Activated gamma-delta T cell treated with Interleukin-2 at 50 U/mL for 16 hours (primary cell): ENCODE data around the gene RBM3.
"Not testable (repeated sequence)": the region's sequence is repeated elsewhere in the genome, so short reads cannot be mapped to it uniquely, and the experiment has no call there.

Source experiments
- DNase-seq: peaks from one replicate; pipeline ENCODE4 v3.0.0-alpha.2; 2020

Gene RBM3

GRCh38 chrX:48574270-48575266 is at the start of gene RBM3:
Gene RBM3 (plus strand): TSS chrX:48574484. CDS start chrX:48575181, 697 bp downstream.
- peak; percentile 91 for DNase-seq

DNA sequence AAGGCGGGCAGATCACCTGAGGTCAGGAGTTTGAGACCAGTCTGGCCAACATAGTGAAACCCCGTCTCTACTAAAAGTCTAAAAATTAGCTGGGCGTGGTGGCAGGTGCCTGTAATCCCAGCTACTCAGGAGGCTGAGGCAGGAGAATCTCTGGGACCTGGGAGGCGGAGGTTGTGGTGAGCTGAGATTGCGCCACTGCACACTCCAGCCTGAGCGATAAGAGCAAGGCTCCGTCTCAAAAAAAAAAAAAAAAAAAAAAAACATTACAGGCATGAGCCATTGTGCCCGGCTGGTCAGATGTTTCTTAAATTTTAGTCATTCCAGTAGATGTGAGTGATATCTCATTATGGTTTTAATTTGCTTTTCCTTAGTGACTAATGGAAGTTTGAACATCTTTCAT is 48.4 kb upstream of the RBM3 start:
- DNase-seq = not testable (repeated sequence)

- no peak for DNase-seq
Measured at GRCh38 chrX:48530736-48531135, 43.5 kb upstream of the RBM3 start.

GRCh38 chrX:48531358-48531959 is 42.8 kb upstream of the RBM3 start:
- no peak for DNase-seq

- DNase-seq = no peak
Measured at GRCh38 chrX:48532161-48532560, 42.1 kb upstream of the RBM3 start.

DNA sequence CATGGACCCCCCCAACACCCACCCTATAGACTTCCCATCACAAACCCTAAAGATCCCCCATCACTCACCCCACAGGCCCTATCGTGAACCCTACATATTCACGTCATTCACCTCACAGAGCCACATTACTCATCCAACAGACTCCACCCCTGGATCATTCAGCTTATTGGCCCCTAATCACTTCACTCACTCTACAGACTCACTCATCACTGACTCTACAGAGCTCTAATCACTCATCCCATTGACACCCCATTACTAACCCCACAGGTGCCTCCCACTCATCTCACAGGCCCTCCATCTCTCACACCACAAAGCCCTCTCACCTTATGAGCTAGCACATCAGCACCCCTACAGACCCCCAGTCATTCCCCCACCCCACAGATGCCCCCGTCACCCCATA is 41.1 kb upstream of the RBM3 start:
- no peak for DNase-seq

DNA sequence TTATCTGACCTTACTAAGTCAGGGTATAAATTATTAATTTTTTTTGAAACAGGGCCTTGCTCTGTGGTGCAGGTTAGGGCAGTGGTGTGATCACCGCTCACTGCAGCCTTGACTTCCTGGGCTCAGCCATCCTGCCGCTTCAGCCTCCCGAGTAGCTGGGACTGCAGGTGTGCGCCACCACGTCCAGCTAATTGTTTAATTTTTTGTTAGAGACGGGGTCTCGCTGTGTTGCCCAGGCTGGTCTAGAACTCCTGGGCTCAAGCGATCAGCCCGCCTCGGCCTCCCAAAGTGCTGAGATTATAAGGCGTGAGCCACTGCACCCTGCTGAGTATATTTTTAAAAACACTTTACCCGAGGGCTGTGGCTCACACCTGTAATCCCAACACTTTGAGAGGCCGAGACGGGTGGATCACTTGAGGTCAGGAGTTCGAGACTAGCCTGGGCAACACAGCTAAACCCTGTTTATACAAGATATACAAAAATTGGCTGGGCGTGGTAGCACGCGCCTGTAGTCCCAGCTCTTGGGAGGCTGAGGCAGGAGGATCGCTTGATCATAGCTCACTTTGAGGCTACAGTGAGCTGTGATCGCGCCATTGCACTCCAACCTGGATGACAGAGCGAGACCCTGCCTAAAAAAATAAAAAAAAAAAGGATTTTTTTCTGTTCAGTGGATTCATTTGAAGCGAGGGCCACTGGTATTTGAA is 35.5 kb upstream of the RBM3 start:
- no peak for DNase-seq

- DNase-seq = peak; percentile 96
Measured at GRCh38 chrX:48539345-48540027, 34.8 kb upstream of the RBM3 start, which contains the start of gene TBC1D25. Gene TBC1D25 (plus strand): TSS chrX:48539714. CDS start chrX:48539798, 84 bp downstream.

DNA sequence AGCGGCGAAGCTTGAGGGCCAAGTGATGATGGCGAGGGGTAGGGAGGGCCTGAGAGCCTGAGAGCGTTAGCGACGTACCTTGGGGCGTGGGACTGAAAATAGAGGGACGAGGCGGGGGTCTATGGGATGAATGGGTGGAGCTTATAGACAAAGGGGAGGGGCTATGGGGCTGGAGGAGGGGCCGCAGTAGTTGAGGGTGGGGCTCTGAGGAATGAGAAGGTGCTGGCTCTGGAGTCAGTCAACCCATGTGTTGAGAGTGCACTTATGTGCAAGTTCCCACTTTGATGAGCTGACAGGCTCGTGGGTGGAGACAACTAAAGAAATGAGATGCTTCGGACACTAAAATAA is 34.3 kb upstream of the RBM3 start:
- DNase-seq = peak; percentile 32

GRCh38 chrX:48540480-48540879 is 33.8 kb upstream of the RBM3 start:
- no peak for DNase-seq

DNA sequence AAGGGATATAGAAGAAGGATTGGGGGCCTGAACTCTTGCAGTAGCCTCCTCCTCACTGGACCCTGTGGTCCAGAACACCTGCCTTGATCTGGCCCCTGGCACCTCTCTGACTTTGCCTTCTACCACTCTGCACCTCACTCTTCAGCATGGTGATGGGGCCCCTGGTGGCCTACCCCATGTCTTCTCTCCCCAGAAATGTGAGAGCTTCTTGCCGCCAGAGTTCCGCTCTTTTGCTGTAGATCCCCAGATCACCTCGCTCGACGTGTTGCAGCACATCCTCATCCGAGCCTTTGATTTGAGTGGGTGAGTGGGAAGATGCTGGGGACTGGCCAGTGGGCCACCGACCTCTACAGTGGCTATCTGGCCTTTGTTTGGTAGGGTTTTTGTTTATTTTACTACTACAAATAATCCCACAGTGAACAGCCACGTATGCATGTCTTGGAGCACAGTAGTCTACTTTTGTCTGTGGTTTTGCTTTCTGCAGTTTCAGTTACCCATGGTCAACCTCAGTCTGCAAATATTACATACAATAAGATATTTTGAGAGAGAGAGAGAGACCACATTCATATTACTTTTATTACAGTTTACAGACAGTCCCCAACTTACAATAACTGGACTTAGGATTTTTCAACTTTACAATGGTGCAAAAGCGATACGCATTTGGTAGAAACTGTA is 33.0 kb upstream of the RBM3 start:
- DNase-seq = no peak

- DNase-seq = no peak
Measured at GRCh38 chrX:48548871-48549270, 25.4 kb upstream of the RBM3 start.

DNA sequence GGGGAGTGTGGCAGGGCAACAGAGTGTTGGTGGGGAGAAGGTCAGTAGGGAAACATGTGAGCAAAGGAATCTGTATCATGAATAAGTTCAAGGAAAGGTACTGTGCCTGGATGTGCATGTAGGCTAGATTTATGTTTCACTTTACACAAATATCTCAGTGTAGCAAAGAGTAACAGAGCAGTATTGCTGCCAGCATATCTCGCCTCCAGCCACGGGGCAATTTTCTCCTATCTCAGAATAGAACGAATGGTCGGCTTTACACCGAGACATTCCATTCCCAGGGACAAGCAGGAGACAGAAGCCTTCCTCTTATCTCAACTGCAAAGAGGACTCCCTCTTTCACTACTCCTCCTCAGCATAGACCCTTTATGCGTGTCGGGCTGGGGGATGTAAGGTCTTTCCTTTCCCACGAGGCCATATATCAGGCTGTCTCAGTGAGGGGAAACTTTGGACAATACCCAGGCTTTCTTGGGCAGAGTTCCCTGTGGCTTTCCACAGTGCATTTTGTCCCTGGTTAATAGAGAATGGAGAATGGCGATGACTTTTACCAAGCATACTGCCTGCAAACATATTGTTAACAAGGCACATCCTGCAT is 18.5 kb upstream of the RBM3 start:
- not testable (repeated sequence) for DNase-seq

GRCh38 chrX:48558271-48558670 is 16.0 kb upstream of the RBM3 start:
- no peak for DNase-seq

GRCh38 chrX:48559636-48560035 is 14.6 kb upstream of the RBM3 start:
- DNase-seq = no peak

DNA sequence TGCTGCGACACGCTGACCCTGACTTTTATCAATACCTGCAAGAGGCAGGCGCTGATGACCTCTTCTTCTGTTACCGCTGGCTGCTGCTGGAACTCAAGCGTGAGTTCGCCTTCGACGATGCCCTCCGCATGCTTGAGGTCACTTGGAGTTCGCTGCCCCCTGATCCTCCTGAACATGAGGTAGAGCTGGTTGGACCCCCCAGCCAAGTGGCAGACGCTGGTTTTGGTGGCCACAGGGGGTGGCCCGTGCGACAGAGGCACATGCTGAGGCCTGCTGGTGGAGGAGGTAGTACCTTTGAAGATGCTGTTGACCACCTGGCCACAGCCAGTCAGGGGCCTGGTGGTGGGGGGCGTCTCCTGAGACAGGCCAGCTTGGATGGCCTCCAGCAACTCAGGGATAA is 14.2 kb upstream of the RBM3 start:
- no peak for DNase-seq

DNA sequence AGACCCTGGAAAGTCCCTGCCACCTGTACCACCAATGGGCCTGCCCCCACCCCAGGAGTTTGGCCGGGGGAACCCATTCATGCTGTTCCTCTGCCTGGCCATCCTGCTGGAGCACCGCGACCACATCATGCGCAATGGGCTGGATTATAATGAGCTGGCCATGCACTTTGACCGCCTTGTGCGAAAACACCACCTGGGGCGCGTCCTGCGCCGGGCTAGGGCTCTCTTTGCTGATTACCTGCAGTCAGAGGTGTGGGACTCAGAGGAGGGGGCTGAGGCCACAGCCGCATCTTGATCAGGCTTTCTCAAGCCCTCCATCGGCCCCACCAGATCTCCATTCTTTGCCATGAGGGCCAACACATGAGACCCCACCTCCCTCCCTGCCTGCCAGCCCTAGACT is 13.6 kb upstream of the RBM3 start:
- DNase-seq = no peak

GRCh38 chrX:48569958-48570357 is 4.3 kb upstream of the RBM3 start:
- DNase-seq = no peak

DNA sequence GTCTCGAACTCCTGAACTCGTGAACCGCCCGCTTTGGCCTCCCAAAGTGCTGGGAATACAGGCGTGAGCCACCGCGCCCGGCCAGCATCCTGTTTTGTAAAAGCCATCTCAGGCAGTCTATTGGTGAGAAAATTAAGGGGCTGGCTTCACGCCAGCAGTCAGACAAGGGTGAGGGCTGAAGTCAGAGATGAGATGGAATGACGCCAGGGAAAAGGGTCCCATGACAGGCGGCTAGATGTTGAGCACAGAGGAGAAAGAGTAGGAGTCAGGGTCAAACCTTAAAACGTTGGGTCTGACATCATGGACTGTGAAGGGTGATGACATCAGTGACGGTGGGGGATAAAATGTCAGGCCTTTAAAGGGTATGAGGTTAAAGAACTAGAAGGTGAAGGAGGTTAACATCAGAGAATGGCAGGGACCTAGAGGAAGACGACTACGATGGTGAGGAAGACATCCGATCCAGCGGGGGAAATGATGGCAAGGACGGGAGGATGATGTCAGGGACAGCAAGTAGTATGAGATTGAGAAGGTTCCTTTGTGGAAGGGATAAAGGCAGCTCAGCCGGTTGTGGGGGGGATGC is 504 bp upstream of the RBM3 start:
- no peak for DNase-seq

- DNase-seq = no peak
Measured at GRCh38 chrX:48575642-48576041, 1.4 kb downstream of the RBM3 start.

DNA sequence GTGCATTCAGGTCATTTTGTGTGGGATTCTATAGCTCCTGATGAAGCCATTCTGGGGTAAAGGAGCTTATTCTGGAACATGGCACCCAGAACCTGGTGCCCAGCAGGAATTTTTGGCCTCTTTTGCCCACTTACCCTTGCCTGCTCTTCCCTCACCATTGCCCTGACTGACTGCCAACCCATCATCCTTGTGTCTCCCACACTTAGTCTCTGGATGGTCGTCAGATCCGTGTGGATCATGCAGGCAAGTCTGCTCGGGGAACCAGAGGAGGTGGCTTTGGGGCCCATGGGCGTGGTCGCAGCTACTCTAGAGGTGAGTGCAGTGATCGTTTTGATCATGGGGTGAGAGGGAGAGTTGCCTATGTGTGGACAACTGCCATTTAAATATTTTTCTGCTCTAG is 1.8 kb downstream of the RBM3 start:
- no peak for DNase-seq
